ENCODE measurements around the gene ADGRV1. TPM values are rescaled to one million over a fixed set of nuclear protein-coding genes. Genes with fewer than 3 reads are reported as not detected.

The ADGRV1 gene
- polyA plus RNA-seq, 1 donor from 2014 or later: 3.7 TPM

- Histone ChIP-seq H3K27ac (ENCODE audit: low read length) (no peak overlapping the region), H3K36me3 (ENCODE audit: insufficient read depth, low read length) (no peaks in the 10 kb centered on the region), H3K4me2 (ENCODE audit: low read length) (no peak overlapping the region), H3K9ac (ENCODE audit: low read length) (no peak overlapping the region), H4K20me1 (ENCODE audit: insufficient read depth) (no peaks in the 10 kb centered on the region), H3K9me2 (ENCODE audit: insufficient read depth, low read length) (no peaks in the 10 kb centered on the region), H3K9me3 (ENCODE audit: low read length) (no peaks in the 10 kb centered on the region), H3K79me2 (replicated peaks; ENCODE audit: insufficient read depth, low read length) (no peaks in the 10 kb centered on the region), H3K4me3 (ENCODE audit: low read length) (no peak overlapping the region), H2AFZ (ENCODE audit: low read depth, low read length) (no peak overlapping the region), H3F3A (ENCODE audit: insufficient read depth, low read length, poor library complexity, severe bottlenecking) (no peaks in the 10 kb centered on the region), H3K27me3 (ENCODE audit: insufficient read depth, low read depth, low read length) (no peaks in the 10 kb centered on the region)
- TF ChIP-seq MXI1 (conservative IDR thresholded peaks at IDR 0.05; ENCODE audit: poor library complexity, severe bottlenecking): no peak
- no peak for TF ChIP-seq EZH2 (IDR thresholded peaks at IDR 0.05; ENCODE audit: borderline replicate concordance, insufficient read depth, low read length, poor library complexity, severe bottlenecking)
- no peak for TF ChIP-seq RAD21 (conservative IDR thresholded peaks at IDR 0.05)
- TF ChIP-seq TAF1 (IDR thresholded peaks at IDR 0.05; ENCODE audit: low read depth): no peak
Measured at GRCh38 chr5:90865180-90865579, 306.6 kb downstream of the ADGRV1 start.

- H3K79me2 ChIP-seq (replicated peaks; ENCODE audit: insufficient read depth, low read length): no peaks in the 10 kb centered on the region
- H3K4me2 ChIP-seq (ENCODE audit: low read length): no peak overlapping the region
- H3K9ac ChIP-seq (ENCODE audit: low read length): no peak overlapping the region
- H4K20me1 ChIP-seq (ENCODE audit: insufficient read depth): no peaks in the 10 kb centered on the region
- no peaks in the 10 kb centered on the region for H3F3A ChIP-seq (ENCODE audit: insufficient read depth, low read length, poor library complexity, severe bottlenecking)
- H3K36me3 ChIP-seq (ENCODE audit: insufficient read depth, low read length): no peaks in the 10 kb centered on the region
- no peaks in the 10 kb centered on the region for H3K9me3 ChIP-seq (ENCODE audit: low read length)
- H3K9me2 ChIP-seq (ENCODE audit: insufficient read depth, low read length): no peaks in the 10 kb centered on the region
- TF ChIP-seq SMC3 (conservative IDR thresholded peaks at IDR 0.05; ENCODE audit: poor library complexity) (peak; percentile 82), RAD21 (conservative IDR thresholded peaks at IDR 0.05) (peak; percentile 87), MXI1 (conservative IDR thresholded peaks at IDR 0.05; ENCODE audit: poor library complexity, severe bottlenecking) (no peak), CTCF (IDR thresholded peaks at IDR 0.05; ENCODE audit: poor library complexity, severe bottlenecking) (peak; percentile 79)
- H3K27me3 ChIP-seq (ENCODE audit: insufficient read depth, low read depth, low read length): no peaks in the 10 kb centered on the region
- H2AFZ ChIP-seq (ENCODE audit: low read depth, low read length): no peak overlapping the region
- H3K4me3 ChIP-seq (ENCODE audit: low read length): no peak overlapping the region
- no peak overlapping the region for H3K27ac ChIP-seq (ENCODE audit: low read length)
Measured at GRCh38 chr5:90866333-90866732, 307.7 kb downstream of the ADGRV1 start.

GRCh38 chr5:90866915-90867731 is 308.5 kb downstream of the ADGRV1 start:
- no peak overlapping the region for H3K4me2 ChIP-seq (ENCODE audit: low read length)
- no peak overlapping the region for H2AFZ ChIP-seq (ENCODE audit: low read depth, low read length)
- no peaks in the 10 kb centered on the region for H3F3A ChIP-seq (ENCODE audit: insufficient read depth, low read length, poor library complexity, severe bottlenecking)
- no peaks in the 10 kb centered on the region for H3K36me3 ChIP-seq (ENCODE audit: insufficient read depth, low read length)
- no peak for TF ChIP-seq REST (IDR thresholded peaks at IDR 0.05; ENCODE audit: borderline replicate concordance)
- no peak for TF ChIP-seq EZH2 (IDR thresholded peaks at IDR 0.05; ENCODE audit: borderline replicate concordance, insufficient read depth, low read length, poor library complexity, severe bottlenecking)
- no peak for TF ChIP-seq SMC3 (conservative IDR thresholded peaks at IDR 0.05; ENCODE audit: poor library complexity)
- TF ChIP-seq CTCF (IDR thresholded peaks at IDR 0.05; ENCODE audit: poor library complexity, severe bottlenecking): no peak
- TF ChIP-seq EP300 (conservative IDR thresholded peaks at IDR 0.05; ENCODE audit: poor library complexity, severe bottlenecking): no peak
- TF ChIP-seq MXI1 (conservative IDR thresholded peaks at IDR 0.05; ENCODE audit: poor library complexity, severe bottlenecking): no peak
- no peak for TF ChIP-seq POLR2AphosphoS5 (IDR thresholded peaks at IDR 0.05)
- H3K9ac ChIP-seq (ENCODE audit: low read length): no peak overlapping the region
- no peak overlapping the region for H3K27ac ChIP-seq (ENCODE audit: low read length)
- no peaks in the 10 kb centered on the region for H3K79me2 ChIP-seq (replicated peaks; ENCODE audit: insufficient read depth, low read length)
- H4K20me1 ChIP-seq (ENCODE audit: insufficient read depth): no peaks in the 10 kb centered on the region
- H3K27me3 ChIP-seq (ENCODE audit: insufficient read depth, low read depth, low read length): no peaks in the 10 kb centered on the region
- H3K9me2 ChIP-seq (ENCODE audit: insufficient read depth, low read length): no peaks in the 10 kb centered on the region
- H3K9me3 ChIP-seq (ENCODE audit: low read length): no peaks in the 10 kb centered on the region
- no peak overlapping the region for H3K4me3 ChIP-seq (ENCODE audit: low read length)

Measured in neural cell (in vitro differentiated cells).